CD14-positive monocyte (primary cell): ENCODE data around the gene TSPOAP1. TPM values are rescaled to one million over a fixed set of nuclear protein-coding genes. Genes with fewer than 3 reads are reported as not detected.

Experiments
- DNase-seq, 3 donors: peaks; one replicate each; pipeline ENCODE4 v3.0.0-alpha.2; 2011 to 2022
- H2AFZ ChIP-seq: 2 replicates; pipeline ENCODE4 v1.6.0; 2012; ENCODE audit warnings: mild to moderate bottlenecking, low read depth, low read length, inconsistent platforms; ENCODE audit not compliant: insufficient read depth, poor library complexity, severe bottlenecking
- H3K27ac ChIP-seq, 2 donors: 1 replicate in 1 of 2; 2 replicates in 1 of 2; pipeline ENCODE4 v1.5.1; 2012 to 2013; ENCODE audit warnings: low read length in 2 of 2, control low read depth in 1 of 2, inconsistent platforms in 1 of 2, low read depth in 1 of 2, mild to moderate bottlenecking in 1 of 2
- H3K27me3 ChIP-seq, 2 donors: one replicate each; pipeline versions ENCODE4 v1.6.0 to v1.6.1; 2011 to 2013; ENCODE audit warnings: low read length in 2 of 2; ENCODE audit not compliant: control insufficient read depth in 2 of 2, insufficient read depth in 2 of 2
- H3K36me3 ChIP-seq, 2 donors: replicated peaks in 1 of 2; 1 replicate in 1 of 2; 2 replicates in 1 of 2; pipeline versions ENCODE4 v1.5.1 to v1.6.1; 2012 to 2013; ENCODE audit warnings: low read length in 2 of 2, control low read depth in 1 of 2, inconsistent platforms in 1 of 2, mild to moderate bottlenecking in 1 of 2; ENCODE audit not compliant: insufficient read depth in 2 of 2, control insufficient read depth in 1 of 2
- H3K4me1 ChIP-seq, 2 donors: 1 replicate in 1 of 2; 2 replicates in 1 of 2; pipeline versions ENCODE4 v1.5.1 to v1.6.1; 2012 to 2013; ENCODE audit warnings: low read length in 2 of 2, control low read depth in 1 of 2, inconsistent platforms in 1 of 2, mild to moderate bottlenecking in 1 of 2, moderate library complexity in 1 of 2; ENCODE audit not compliant: insufficient read depth in 2 of 2, control insufficient read depth in 1 of 2
- H3K4me2 ChIP-seq: replicated peaks from 2 replicates; pipeline ENCODE3; 2012; ENCODE audit warnings: low read length, moderate library complexity, mild to moderate bottlenecking; ENCODE audit not compliant: poor library complexity, severe bottlenecking; ENCODE audit errors: extremely low read depth
- H3K4me3 ChIP-seq, 3 experiments: fragments of 200-600 bp in 1 of 3; sonication (generic) in 1 of 3; replicated peaks in 1 of 3; 1 replicate in 2 of 3; 2 replicates in 1 of 3; pipeline ENCODE4 v1.5.1; 2011 to 2013; ENCODE audit warnings: low read length in 3 of 3, mild to moderate bottlenecking in 3 of 3, control low read depth in 2 of 3, low read depth in 2 of 3, inconsistent platforms in 1 of 3, moderate library complexity in 1 of 3
- H3K79me2 ChIP-seq: 2 replicates; pipeline ENCODE4 v1.6.0; 2012; ENCODE audit warnings: mild to moderate bottlenecking, control low read depth, inconsistent platforms, low read length, moderate library complexity; ENCODE audit not compliant: insufficient read depth
- H3K9ac ChIP-seq: 2 replicates; pipeline ENCODE4 v1.6.0; 2017; ENCODE audit warnings: low read length, mild to moderate bottlenecking; ENCODE audit not compliant: insufficient read depth, poor library complexity, severe bottlenecking
- H3K9me3 ChIP-seq, 2 donors: replicated peaks in 1 of 2; 1 replicate in 1 of 2; 2 replicates in 1 of 2; pipeline versions ENCODE4 v1.5.1 to v1.6.1; 2012 to 2013; ENCODE audit warnings: low read length in 2 of 2, control low read depth in 1 of 2; ENCODE audit not compliant: control insufficient read depth in 1 of 2, insufficient read depth in 1 of 2
- H4K20me1 ChIP-seq: 2 replicates; pipeline ENCODE4 v1.6.0; 2012; ENCODE audit warnings: mild to moderate bottlenecking, low read length, control low read depth, moderate library complexity; ENCODE audit not compliant: insufficient read depth
- H3K27ac Mint-ChIP-seq, 7 donors: one replicate each; pipeline ENCODE4 v1.8.0; 2020; ENCODE audit warnings: mild to moderate bottlenecking in 7 of 7, mixed read lengths in 7 of 7, moderate library complexity in 6 of 7, inconsistent platforms in 2 of 7
- H3K27me3 Mint-ChIP-seq, 3 donors: one replicate each; pipeline ENCODE4 v1.8.0; 2021 to 2022; ENCODE audit warnings: low read depth in 3 of 3, mild to moderate bottlenecking in 3 of 3, mixed read lengths in 3 of 3, moderate library complexity in 3 of 3, inconsistent platforms in 1 of 3
- H3K36me3 Mint-ChIP-seq, 2 donors: one replicate each; pipeline ENCODE4 v1.8.0; 2020; ENCODE audit warnings: mixed read lengths in 2 of 2, inconsistent platforms in 1 of 2, mild to moderate bottlenecking in 1 of 2
- H3K4me1 Mint-ChIP-seq: one replicate; pipeline ENCODE4 v1.8.0; 2020; ENCODE audit warnings: mild to moderate bottlenecking, mixed read lengths
- H3K4me3 Mint-ChIP-seq, 2 donors: one replicate each; pipeline ENCODE4 v1.8.0; 2020; ENCODE audit warnings: mild to moderate bottlenecking in 2 of 2, mixed read lengths in 2 of 2, moderate library complexity in 1 of 2
- H3K9me3 Mint-ChIP-seq, 7 donors: one replicate each; pipeline ENCODE4 v1.8.0; 2020 to 2022; ENCODE audit warnings: mixed read lengths in 7 of 7, mild to moderate bottlenecking in 6 of 7, moderate library complexity in 6 of 7, inconsistent platforms in 2 of 7
- CTCF ChIP-seq: fragments of 200-600 bp; IDR thresholded peaks from one replicate; pipeline ENCODE4 v1.8.0; 2022; ENCODE audit warnings: antibody characterized with exemption, mild to moderate bottlenecking
- WGBS: methylation state at CpG from one replicate; pipeline ENCODE4 v1.1.5; 2013; ENCODE audit warnings: missing lambda C conversion rate; ENCODE audit not compliant: insufficient coverage; 5-methylcytosine and 5-hydroxymethylcytosine counted together
- intact Hi-C, 2 donors: fragments of 100-400 bp; cut with micrococcal nuclease; formaldehyde crosslinking; loops; one replicate each; pipeline versions ENCODE4 v1.15.0 to v1.15.1; 2023
- polyA plus RNA-seq, 3 donors: library from polyadenylated mRNA; depleted of rRNA in 1 of 3; unstranded in 2 of 3; stranded (reverse) in 1 of 3; fragments of 300-500 nt in 2 of 3; fragments of >200 nt in 1 of 3; fragmentation: Illumina TruSeq in 2 of 3; gene quantifications; 1 replicate in 2 of 3; 2 replicates in 1 of 3; pipeline ENCODE4 v1.2.3, GENCODE V29; 2012 to 2021

TSPOAP1 gene
- polyA plus RNA-seq, 3 donors, result 0.10 to 14.0 (median 0.18) TPM

GRCh38 chr17:58270476-58271215, 57.9 kb downstream of the TSPOAP1 start:
- no peak overlapping the region for H3K4me2 ChIP-seq

More at GRCh38 chr17:58270476-58271215, 57.9 kb downstream of the TSPOAP1 start:
- 50% methylated on average over 11 of the region's 15 CpGs for WGBS
- Histone ChIP-seq H3K36me3 (no peaks in the 10 kb centered on the region), H3K9me3 (no peaks in the 10 kb centered on the region), H3K4me1 (peaks cover 53 to 62% of the 10 kb centered on the region in 2 donors), H3K9ac (no peak overlapping the region), H3K27ac (no peak overlapping the region), H3K4me3 (no peak overlapping the region), H3K27me3 (no peaks in the 10 kb centered on the region), H4K20me1 (no peaks in the 10 kb centered on the region), H3K79me2 (peaks cover 63% of the 10 kb centered on the region), H2AFZ (no peak overlapping the region)
- peaks cover 0 to 2% (median 0%) of the 10 kb centered on the region in 7 donors for H3K9me3 Mint-ChIP-seq
- peaks cover 31 to 36% of the 10 kb centered on the region in 2 donors for H3K36me3 Mint-ChIP-seq
- DNase-seq, result no peak
- no peak overlapping the region for H3K4me3 Mint-ChIP-seq
- H3K27me3 Mint-ChIP-seq, result peaks cover 1 to 7% (median 3%) of the 10 kb centered on the region in 3 donors
- H3K27ac Mint-ChIP-seq, result no peak overlapping the region
- intact Hi-C loops, result no loop called here
- H3K4me1 Mint-ChIP-seq, result peaks cover 82% of the 10 kb centered on the region
- TF ChIP-seq CTCF, result no peak
